NCI-H510A (cell line): ENCODE measurements around the gene RFLNA.
"Not testable (repeated sequence)": the region's sequence is repeated elsewhere in the genome, so short reads cannot be mapped to it uniquely, and the experiment has no call there.

Experiments used
- DNase-seq: peaks from one replicate; lab custom pipeline; 2025; lab: John Stamatoyannopoulos, UW

Gene RFLNA

GRCh38 chr12:124319368-124320050 is 24.6 kb downstream of the RFLNA start:
- DNase-seq, result no peak

- no peak for DNase-seq
These were observed 26.2 kb downstream of the RFLNA start for GRCh38 chr12:124321040-124321481.

GRCh38 chr12:124321556-124322270 is 26.8 kb downstream of the RFLNA start:
- no peak for DNase-seq

- no peak for DNase-seq
These were observed 27.5 kb downstream of the RFLNA start for GRCh38 chr12:124322271-124322998.

GRCh38 chr12:124322999-124323328 is 28.1 kb downstream of the RFLNA start:
- DNase-seq, result not testable (repeated sequence)

- no peak for DNase-seq
These were observed 29.1 kb downstream of the RFLNA start for GRCh38 chr12:124323771-124324530.

GRCh38 chr12:124324803-124325705 is 30.2 kb downstream of the RFLNA start:
- no peak for DNase-seq

GRCh38 chr12:124326104-124326503 is 31.2 kb downstream of the RFLNA start:
- no peak for DNase-seq

- no peak for DNase-seq
These were observed 32.0 kb downstream of the RFLNA start for GRCh38 chr12:124326871-124327270.

GRCh38 chr12:124327362-124328043 is 32.6 kb downstream of the RFLNA start:
- no peak for DNase-seq

GRCh38 chr12:124328116-124328515 is 33.2 kb downstream of the RFLNA start:
- DNase-seq, result no peak

GRCh38 chr12:124328636-124329035 is 33.7 kb downstream of the RFLNA start:
- no peak for DNase-seq

GRCh38 chr12:124332058-124332672 is 37.3 kb downstream of the RFLNA start:
- no peak for DNase-seq

GRCh38 chr12:124332900-124333299 is 38.0 kb downstream of the RFLNA start:
- DNase-seq, result no peak

GRCh38 chr12:124333724-124334123 is 38.8 kb downstream of the RFLNA start:
- DNase-seq, result no peak

- no peak for DNase-seq
These were observed 39.4 kb downstream of the RFLNA start for GRCh38 chr12:124334266-124334665.

GRCh38 chr12:124334976-124335375 is 40.1 kb downstream of the RFLNA start:
- DNase-seq, result no peak

GRCh38 chr12:124335426-124336183 is 40.7 kb downstream of the RFLNA start:
- no peak for DNase-seq

- no peak for DNase-seq
These were observed 41.2 kb downstream of the RFLNA start for GRCh38 chr12:124336184-124336437.
